Brain microvascular endothelial cell (primary cell): ENCODE results near the gene SCN5A.

Source experiments
- DNase-seq: peaks from one replicate; pipeline ENCODE4 v3.0.0-alpha.2; 2020
- H3K27ac ChIP-seq: fragments of 250-450 bp; sonication (Bioruptor Pico); 2 replicates; pipeline ENCODE4 v1.5.1; 2020; ENCODE audit warnings: mild to moderate bottlenecking, moderate library complexity
- H3K27me3 ChIP-seq: fragments of 250-450 bp; sonication (Bioruptor Pico); replicated peaks from 2 replicates; pipeline ENCODE4 v1.5.1; 2020; ENCODE audit warnings: mild to moderate bottlenecking
- H3K36me3 ChIP-seq: fragments of 250-450 bp; sonication (Bioruptor Pico); replicated peaks from 2 replicates; pipeline ENCODE4 v1.5.1; 2020; ENCODE audit warnings: mild to moderate bottlenecking
- H3K4me3 ChIP-seq: 2 replicates; pipeline ENCODE4 v1.5.1; 2011; ENCODE audit warnings: low read depth, mild to moderate bottlenecking, control low read depth, low read length, moderate library complexity
- CTCF ChIP-seq: IDR thresholded peaks from 2 replicates; pipeline ENCODE4 v1.5.1; 2011; ENCODE audit warnings: low read depth, mild to moderate bottlenecking, moderate library complexity, low read length, control low read depth, inconsistent platforms; ENCODE audit errors: missing control alignments
- in situ Hi-C: cut with HindIII; loops from 2 replicates; pipeline ENCODE4 v1.10.0; 2017; ENCODE audit warnings: low sequenced_read_pairs, low pct_ligation_motif_present

Gene SCN5A

DNA sequence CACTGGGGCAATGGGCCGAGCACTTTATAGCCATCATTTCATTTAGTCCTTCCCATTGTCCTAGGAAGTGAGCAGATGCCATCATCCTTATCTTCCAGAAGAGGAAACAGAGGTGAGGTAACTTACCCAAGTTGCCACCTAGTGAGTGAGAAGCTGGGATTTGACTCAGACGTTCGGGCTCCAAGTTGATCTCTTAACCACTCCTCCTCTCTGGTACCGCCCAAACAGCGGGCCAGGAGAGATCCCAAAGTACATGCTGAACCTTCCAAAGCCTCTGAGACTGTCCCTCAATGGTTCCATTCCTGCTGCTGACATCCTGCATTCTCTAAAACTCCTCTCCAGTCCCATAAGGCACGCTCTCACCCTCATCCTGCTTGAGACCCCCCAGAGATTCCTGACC lies 97.1 kb downstream of the SCN5A start:
- Histone ChIP-seq H3K36me3 (no peaks in the 10 kb centered on the region), H3K27ac (no peak overlapping the region), H3K4me3 (no peak overlapping the region), H3K27me3 (no peaks in the 10 kb centered on the region)
- no peak for DNase-seq
- TF ChIP-seq CTCF = no peak
- in situ Hi-C loops = no loop called here

- no peaks in the 10 kb centered on the region for H3K27me3 ChIP-seq
- H3K4me3 ChIP-seq = no peak overlapping the region
- TF ChIP-seq CTCF = no peak
- H3K27ac ChIP-seq = no peak overlapping the region
- no peaks in the 10 kb centered on the region for H3K36me3 ChIP-seq
- DNase-seq = no peak
- in situ Hi-C loops = no loop called here
These were observed 98.3 kb downstream of the SCN5A start for GRCh38 chr3:38551026-38551832.

DNA sequence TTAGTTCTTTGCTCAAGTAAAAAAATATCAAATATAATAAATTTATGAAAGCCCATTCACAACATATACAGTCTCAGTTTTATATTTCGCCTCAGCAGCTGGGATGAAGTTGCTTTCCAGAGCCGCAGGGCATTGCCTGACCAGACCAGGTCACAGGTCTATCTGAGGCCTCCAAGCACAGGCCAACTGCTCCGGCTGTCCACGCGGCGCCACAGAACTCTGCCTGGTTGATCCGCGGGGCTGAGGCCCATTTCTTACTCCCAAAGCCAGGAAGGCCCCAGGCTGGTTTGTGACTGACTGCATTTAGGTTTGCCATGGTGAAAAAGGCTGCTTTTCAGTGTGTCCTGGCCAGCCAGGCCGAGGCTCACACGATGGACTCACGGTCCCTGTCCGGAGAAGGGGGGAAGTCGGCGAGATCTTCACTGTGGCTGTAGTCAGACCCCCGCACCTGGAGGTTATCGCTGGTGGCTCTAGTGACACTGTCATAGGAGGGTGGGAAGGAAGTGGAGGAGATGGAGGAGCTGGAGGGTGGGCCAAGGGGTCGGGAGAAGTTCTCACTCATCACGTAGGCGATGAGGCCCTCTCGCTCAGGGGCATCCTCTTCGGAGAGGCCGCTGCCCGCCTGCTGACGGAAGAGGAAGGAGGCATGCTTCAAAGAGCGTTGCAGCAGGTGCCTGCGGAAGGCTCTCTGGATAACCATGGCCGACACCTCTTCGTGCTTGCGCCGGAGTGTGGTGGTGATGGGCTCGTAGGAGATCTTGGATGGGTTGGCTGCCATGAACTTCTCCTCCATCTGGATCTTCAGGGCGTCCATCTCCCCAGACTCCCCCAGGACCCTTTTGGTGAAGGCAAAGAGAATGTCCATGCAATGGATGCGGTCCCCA lies 99.3 kb downstream of the SCN5A start:
- Histone ChIP-seq H3K27me3 (no peaks in the 10 kb centered on the region), H3K27ac (no peak overlapping the region), H3K36me3 (no peaks in the 10 kb centered on the region), H3K4me3 (no peak overlapping the region)
- in situ Hi-C loops = no loop called here
- no peak for TF ChIP-seq CTCF
- no peak for DNase-seq

DNA sequence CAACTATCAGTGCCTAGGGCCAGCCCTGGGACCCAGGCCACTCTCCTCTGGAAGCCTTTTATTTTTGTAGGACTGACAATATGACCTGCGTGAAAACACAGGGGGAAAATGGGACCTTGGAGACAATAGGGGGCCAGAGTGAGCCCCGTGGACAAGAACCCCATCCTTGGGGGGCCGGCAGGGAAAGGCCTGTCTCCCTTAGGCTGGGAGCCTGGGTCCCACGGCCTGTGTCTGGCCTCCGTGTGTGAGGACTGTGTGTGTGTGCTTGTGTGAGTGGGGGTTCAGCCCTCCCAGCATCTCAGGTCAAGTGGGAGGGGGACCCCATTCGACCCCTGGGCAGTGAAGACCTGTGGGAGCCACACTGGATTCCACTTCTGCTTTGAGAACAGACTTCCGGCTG lies 100.0 kb downstream of the SCN5A start:
- H3K4me3 ChIP-seq = no peak overlapping the region
- in situ Hi-C loops = no loop called here
- H3K27me3 ChIP-seq = no peaks in the 10 kb centered on the region
- H3K36me3 ChIP-seq = no peaks in the 10 kb centered on the region
- no peak overlapping the region for H3K27ac ChIP-seq
- DNase-seq = no peak
- no peak for TF ChIP-seq CTCF

GRCh38 chr3:38549082-38549481 lies 100.4 kb downstream of the SCN5A start:
- Histone ChIP-seq H3K27me3 (no peaks in the 10 kb centered on the region), H3K4me3 (no peak overlapping the region), H3K27ac (no peak overlapping the region), H3K36me3 (no peaks in the 10 kb centered on the region)
- no peak for DNase-seq
- TF ChIP-seq CTCF = no peak
- in situ Hi-C loops = no loop called here
